ENCODE measurements around the gene KRTAP2-4. TPM values are rescaled to one million over a fixed set of nuclear protein-coding genes. Genes with fewer than 3 reads are reported as not detected.

The KRTAP2-4 gene
- total RNA-seq, 1 experiment from 2014 or later, result 0.76 TPM

Other genes with a start within 250 kb of the KRTAP2-4 start
- 62.3 TPM for gene KRT10, start 243.3 kb downstream of the KRTAP2-4 start, total RNA-seq (2021; ENCODE audit: unreplicated experiment)
- gene KRT12, start 198.7 kb downstream of the KRTAP2-4 start, total RNA-seq (2021; ENCODE audit: unreplicated experiment), result not detected
- gene KRT20, start 180.6 kb downstream of the KRTAP2-4 start, total RNA-seq (2021; ENCODE audit: unreplicated experiment), result 1.5 TPM
- 19.0 TPM for gene KRT23, start 128.2 kb downstream of the KRTAP2-4 start, total RNA-seq (2021; ENCODE audit: unreplicated experiment)
- not detected for gene KRT39, start 98.9 kb downstream of the KRTAP2-4 start, total RNA-seq (2021; ENCODE audit: unreplicated experiment)
- not detected for gene KRT40, start 81.6 kb downstream of the KRTAP2-4 start, total RNA-seq (2021; ENCODE audit: unreplicated experiment)
- gene KRTAP3-3, start 71.7 kb downstream of the KRTAP2-4 start, total RNA-seq (2021; ENCODE audit: unreplicated experiment), result not detected
- not detected for gene KRTAP3-2, start 66.0 kb downstream of the KRTAP2-4 start, total RNA-seq (2021; ENCODE audit: unreplicated experiment)
- not detected for gene KRTAP3-1, start 56.8 kb downstream of the KRTAP2-4 start, total RNA-seq (2021; ENCODE audit: unreplicated experiment)
- gene KRTAP1-5, start 38.7 kb downstream of the KRTAP2-4 start, total RNA-seq (2021; ENCODE audit: unreplicated experiment), result not detected
- gene KRTAP1-4, start 35.7 kb downstream of the KRTAP2-4 start, total RNA-seq (2021; ENCODE audit: unreplicated experiment), result not detected
- gene KRTAP1-3, start 31.0 kb downstream of the KRTAP2-4 start, total RNA-seq (2021; ENCODE audit: unreplicated experiment), result not detected
- gene KRTAP1-1, start 24.4 kb downstream of the KRTAP2-4 start, total RNA-seq (2021; ENCODE audit: unreplicated experiment), result not detected
- gene KRTAP2-1, start 18.6 kb downstream of the KRTAP2-4 start, total RNA-seq (2021; ENCODE audit: unreplicated experiment), result not detected
- 1.2 TPM for gene KRTAP2-2, start 10.6 kb downstream of the KRTAP2-4 start, total RNA-seq (2021; ENCODE audit: unreplicated experiment)
- gene KRTAP2-3, start 5.8 kb downstream of the KRTAP2-4 start, total RNA-seq (2021; ENCODE audit: unreplicated experiment), result 6.3 TPM
- gene KRTAP4-7, start 18.3 kb upstream of the KRTAP2-4 start, total RNA-seq (2021; ENCODE audit: unreplicated experiment), result not detected
- gene KRTAP4-8, start 32.3 kb upstream of the KRTAP2-4 start, total RNA-seq (2021; ENCODE audit: unreplicated experiment), result not detected
- gene KRTAP4-16, start 36.3 kb upstream of the KRTAP2-4 start, total RNA-seq (2021; ENCODE audit: unreplicated experiment), result not detected
- not detected for gene KRTAP4-9, start 39.5 kb upstream of the KRTAP2-4 start, total RNA-seq (2021; ENCODE audit: unreplicated experiment)
- not detected for gene KRTAP4-11, start 52.5 kb upstream of the KRTAP2-4 start, total RNA-seq (2021; ENCODE audit: unreplicated experiment)
- gene KRTAP4-12, start 58.3 kb upstream of the KRTAP2-4 start, total RNA-seq (2021; ENCODE audit: unreplicated experiment), result not detected
- gene KRTAP4-6, start 74.7 kb upstream of the KRTAP2-4 start, total RNA-seq (2021; ENCODE audit: unreplicated experiment), result not detected
- gene KRTAP4-5, start 83.9 kb upstream of the KRTAP2-4 start, total RNA-seq (2021; ENCODE audit: unreplicated experiment), result not detected
- gene KRTAP4-4, start 94.9 kb upstream of the KRTAP2-4 start, total RNA-seq (2021; ENCODE audit: unreplicated experiment), result not detected
- not detected for gene KRTAP4-3, start 102.3 kb upstream of the KRTAP2-4 start, total RNA-seq (2021; ENCODE audit: unreplicated experiment)
- gene KRTAP4-2, start 112.3 kb upstream of the KRTAP2-4 start, total RNA-seq (2021; ENCODE audit: unreplicated experiment), result not detected
- gene KRTAP4-1, start 119.0 kb upstream of the KRTAP2-4 start, total RNA-seq (2021; ENCODE audit: unreplicated experiment), result not detected
- gene KRTAP9-1, start 124.0 kb upstream of the KRTAP2-4 start, total RNA-seq (2021; ENCODE audit: unreplicated experiment), result not detected
- not detected for gene KRTAP9-2, start 160.8 kb upstream of the KRTAP2-4 start, total RNA-seq (2021; ENCODE audit: unreplicated experiment)
- not detected for gene KRTAP9-3, start 166.6 kb upstream of the KRTAP2-4 start, total RNA-seq (2021; ENCODE audit: unreplicated experiment)
- gene KRTAP9-8, start 172.1 kb upstream of the KRTAP2-4 start, total RNA-seq (2021; ENCODE audit: unreplicated experiment), result not detected
- not detected for gene KRTAP9-4, start 183.8 kb upstream of the KRTAP2-4 start, total RNA-seq (2021; ENCODE audit: unreplicated experiment)
- not detected for gene KRTAP9-9, start 189.5 kb upstream of the KRTAP2-4 start, total RNA-seq (2021; ENCODE audit: unreplicated experiment)
- gene KRTAP9-6, start 199.5 kb upstream of the KRTAP2-4 start, total RNA-seq (2021; ENCODE audit: unreplicated experiment), result not detected
- not detected for gene KRTAP9-7, start 209.8 kb upstream of the KRTAP2-4 start, total RNA-seq (2021; ENCODE audit: unreplicated experiment)
- 0.22 TPM for gene KRTAP29-1, start 237.0 kb upstream of the KRTAP2-4 start, total RNA-seq (2021; ENCODE audit: unreplicated experiment)
- not detected for gene KRTAP16-1, start 243.4 kb upstream of the KRTAP2-4 start, total RNA-seq (2021; ENCODE audit: unreplicated experiment)
- gene KRTAP17-1, start 249.8 kb upstream of the KRTAP2-4 start, total RNA-seq (2021; ENCODE audit: unreplicated experiment), result not detected